Measurements from ENCODE around the gene OPHN1. TPM values are rescaled to one million over a fixed set of nuclear protein-coding genes. Genes with fewer than 3 reads are reported as not detected.

OPHN1 gene
- polyA plus RNA-seq, 1 donor from 2014 or later: 7.6 TPM

GRCh38 chrX:68234171-68234910 lies 199.0 kb downstream of the OPHN1 start:
- Histone ChIP-seq H3K79me2 (replicated peaks; ENCODE audit: insufficient read depth, low read length) (no peaks in the 10 kb centered on the region), H3K36me3 (ENCODE audit: insufficient read depth, low read length) (no peaks in the 10 kb centered on the region), H3K27me3 (ENCODE audit: insufficient read depth, low read depth, low read length) (no peaks in the 10 kb centered on the region), H2AFZ (ENCODE audit: low read depth, low read length) (no peak overlapping the region), H3K9ac (ENCODE audit: low read length) (no peak overlapping the region), H4K20me1 (ENCODE audit: insufficient read depth) (no peaks in the 10 kb centered on the region), H3K4me2 (ENCODE audit: low read length) (no peak overlapping the region), H3K9me2 (ENCODE audit: insufficient read depth, low read length) (no peaks in the 10 kb centered on the region), H3K9me3 (ENCODE audit: low read length) (no peaks in the 10 kb centered on the region), H3F3A (ENCODE audit: insufficient read depth, low read length, poor library complexity, severe bottlenecking) (no peaks in the 10 kb centered on the region), H3K4me3 (ENCODE audit: low read length) (no peak overlapping the region), H3K27ac (ENCODE audit: low read length) (no peak overlapping the region)
- TF ChIP-seq RAD21 (conservative IDR thresholded peaks at IDR 0.05) (no peak), REST (IDR thresholded peaks at IDR 0.05; ENCODE audit: borderline replicate concordance) (no peak), EP300 (conservative IDR thresholded peaks at IDR 0.05; ENCODE audit: poor library complexity, severe bottlenecking) (no peak), POLR2AphosphoS5 (IDR thresholded peaks at IDR 0.05) (no peak), MXI1 (conservative IDR thresholded peaks at IDR 0.05; ENCODE audit: poor library complexity, severe bottlenecking) (no peak), CTCF (IDR thresholded peaks at IDR 0.05; ENCODE audit: poor library complexity, severe bottlenecking) (no peak), TAF1 (IDR thresholded peaks at IDR 0.05; ENCODE audit: low read depth) (no peak), EZH2 (IDR thresholded peaks at IDR 0.05; ENCODE audit: borderline replicate concordance, insufficient read depth, low read length, poor library complexity, severe bottlenecking) (no peak), SMC3 (conservative IDR thresholded peaks at IDR 0.05; ENCODE audit: poor library complexity) (no peak)

GRCh38 chrX:68232206-68232605 lies 201.1 kb downstream of the OPHN1 start:
- Histone ChIP-seq H3K9ac (ENCODE audit: low read length) (no peak overlapping the region), H3K4me2 (ENCODE audit: low read length) (no peak overlapping the region), H2AFZ (ENCODE audit: low read depth, low read length) (no peak overlapping the region), H3F3A (ENCODE audit: insufficient read depth, low read length, poor library complexity, severe bottlenecking) (no peaks in the 10 kb centered on the region), H3K79me2 (replicated peaks; ENCODE audit: insufficient read depth, low read length) (no peaks in the 10 kb centered on the region), H3K27me3 (ENCODE audit: insufficient read depth, low read depth, low read length) (no peaks in the 10 kb centered on the region), H3K9me2 (ENCODE audit: insufficient read depth, low read length) (no peaks in the 10 kb centered on the region), H3K4me3 (ENCODE audit: low read length) (no peak overlapping the region), H3K9me3 (ENCODE audit: low read length) (no peaks in the 10 kb centered on the region), H3K27ac (ENCODE audit: low read length) (no peak overlapping the region), H3K36me3 (ENCODE audit: insufficient read depth, low read length) (no peaks in the 10 kb centered on the region), H4K20me1 (ENCODE audit: insufficient read depth) (no peaks in the 10 kb centered on the region)
- TF ChIP-seq REST (IDR thresholded peaks at IDR 0.05; ENCODE audit: borderline replicate concordance): no peak
- no peak for TF ChIP-seq RAD21 (conservative IDR thresholded peaks at IDR 0.05)
- no peak for TF ChIP-seq EP300 (conservative IDR thresholded peaks at IDR 0.05; ENCODE audit: poor library complexity, severe bottlenecking)
- TF ChIP-seq CTCF (IDR thresholded peaks at IDR 0.05; ENCODE audit: poor library complexity, severe bottlenecking): no peak
- no peak for TF ChIP-seq EZH2 (IDR thresholded peaks at IDR 0.05; ENCODE audit: borderline replicate concordance, insufficient read depth, low read length, poor library complexity, severe bottlenecking)
- TF ChIP-seq TAF1 (IDR thresholded peaks at IDR 0.05; ENCODE audit: low read depth): no peak
- TF ChIP-seq POLR2AphosphoS5 (IDR thresholded peaks at IDR 0.05): no peak
- no peak for TF ChIP-seq MXI1 (conservative IDR thresholded peaks at IDR 0.05; ENCODE audit: poor library complexity, severe bottlenecking)
- TF ChIP-seq SMC3 (conservative IDR thresholded peaks at IDR 0.05; ENCODE audit: poor library complexity): no peak
